Tibial nerve (tissue), 4 donors: ENCODE data around the gene DISC1.

ENCODE experiments used
- EP300 ChIP-seq, 2 donors: sonication (generic); formaldehyde crosslinking; IDR thresholded peaks; one replicate each; pipeline ENCODE4 v1.6.1; 2017; ENCODE audit warnings: antibody characterized with exemption in 2 of 2, mild to moderate bottlenecking in 1 of 2
- POLR2A ChIP-seq, 2 donors: fragments of 450-650 bp; IDR thresholded peaks; one replicate each; pipeline ENCODE4 v1.6.1; 2017; ENCODE audit warnings: antibody characterized with exemption in 2 of 2, mild to moderate bottlenecking in 2 of 2, moderate library complexity in 2 of 2
- TF ChIP-seq, protein P1 (sequence below), 5 experiments: fragments of 200-600 bp in 3 of 5; fragments of 450-650 bp in 2 of 5; sonication (generic) in 3 of 5; IDR thresholded peaks; one replicate each; pipeline ENCODE4 v1.5.1; 2016 to 2019; ENCODE audit warnings: antibody characterized with exemption in 5 of 5, mild to moderate bottlenecking in 3 of 5, moderate library complexity in 2 of 5

DNA sequence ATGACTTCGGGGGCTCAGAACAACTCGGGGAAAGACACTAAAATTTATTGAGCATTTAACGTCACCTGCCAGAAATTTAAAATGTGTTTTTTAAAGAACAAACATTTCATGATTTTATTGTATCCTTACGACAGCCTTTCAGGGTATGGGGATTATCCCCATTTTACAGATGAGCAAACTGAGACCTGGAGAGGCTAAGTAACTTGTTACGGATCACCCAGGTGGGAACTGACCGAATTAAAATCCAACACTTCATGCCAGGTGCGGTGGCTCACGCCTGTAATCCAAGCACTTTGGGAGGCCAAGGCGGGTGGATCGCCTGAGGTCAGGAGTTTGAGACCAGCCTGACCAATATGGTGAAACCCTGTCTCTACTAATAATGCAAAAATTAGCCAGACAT lies 50.9 kb downstream of the DISC1 start:
- TF ChIP-seq, protein P1, sequence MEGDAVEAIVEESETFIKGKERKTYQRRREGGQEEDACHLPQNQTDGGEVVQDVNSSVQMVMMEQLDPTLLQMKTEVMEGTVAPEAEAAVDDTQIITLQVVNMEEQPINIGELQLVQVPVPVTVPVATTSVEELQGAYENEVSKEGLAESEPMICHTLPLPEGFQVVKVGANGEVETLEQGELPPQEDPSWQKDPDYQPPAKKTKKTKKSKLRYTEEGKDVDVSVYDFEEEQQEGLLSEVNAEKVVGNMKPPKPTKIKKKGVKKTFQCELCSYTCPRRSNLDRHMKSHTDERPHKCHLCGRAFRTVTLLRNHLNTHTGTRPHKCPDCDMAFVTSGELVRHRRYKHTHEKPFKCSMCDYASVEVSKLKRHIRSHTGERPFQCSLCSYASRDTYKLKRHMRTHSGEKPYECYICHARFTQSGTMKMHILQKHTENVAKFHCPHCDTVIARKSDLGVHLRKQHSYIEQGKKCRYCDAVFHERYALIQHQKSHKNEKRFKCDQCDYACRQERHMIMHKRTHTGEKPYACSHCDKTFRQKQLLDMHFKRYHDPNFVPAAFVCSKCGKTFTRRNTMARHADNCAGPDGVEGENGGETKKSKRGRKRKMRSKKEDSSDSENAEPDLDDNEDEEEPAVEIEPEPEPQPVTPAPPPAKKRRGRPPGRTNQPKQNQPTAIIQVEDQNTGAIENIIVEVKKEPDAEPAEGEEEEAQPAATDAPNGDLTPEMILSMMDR (IDR thresholded peaks at IDR 0.05): no peak
- TF ChIP-seq POLR2A (IDR thresholded peaks at IDR 0.05) (no peak), EP300 (IDR thresholded peaks at IDR 0.05) (no peak)
